ENCODE measurements around the gene GNG2. TPM values are rescaled to one million over a fixed set of nuclear protein-coding genes. Genes with fewer than 3 reads are reported as not detected.

Gene GNG2
- total and polyA plus RNA-seq, 10 of the 15 experiments (the other 5 are each of a cell fraction or from before 2014, with no cell fraction given), result 31.6 to 114 (median 66.4) TPM

GRCh38 chr14:51879170-51879569 is 18.8 kb downstream of the GNG2 start:
- Histone ChIP-seq H2AFZ (ENCODE audit: control insufficient read depth, low read depth, low read length) (no peak overlapping the region), H3K4me3 (no peak overlapping the region), H3K9ac (ENCODE audit: control insufficient read depth, insufficient read depth, low read length) (no peak overlapping the region), H3K27ac (ENCODE audit: control insufficient read depth, insufficient read depth) (peak overlapping the region; percentile 57), H3K79me2 (ENCODE audit: control insufficient read depth, insufficient read depth, low read length) (peaks cover 43% of the 10 kb centered on the region), H3K9me3 (replicated peaks; ENCODE audit: control insufficient read depth, insufficient read depth, low read length) (peaks cover 4% of the 10 kb centered on the region; the same call in 2 of the 3 replicates), H3K4me2 (ENCODE audit: control insufficient read depth, insufficient read depth) (peak overlapping the region; percentile 25), H4K20me1 (ENCODE audit: control insufficient read depth, insufficient read depth) (no peaks in the 10 kb centered on the region), H3K36me3 (ENCODE audit: control insufficient read depth in 2 of 2, insufficient read depth in 2 of 2, low read length in 1 of 2) (no peaks in the 10 kb centered on the region; a peak in 2 of 4 replicates), H3K27me3 (replicated peaks in 1 of 2; ENCODE audit: control insufficient read depth in 2 of 2, insufficient read depth in 2 of 2, low read length in 1 of 2) (no peaks in the 10 kb centered on the region), H3K4me1 (ENCODE audit: control insufficient read depth, insufficient read depth, low read length) (peaks cover 35% of the 10 kb centered on the region)
- 0% methylated on average over 1 of the region's 1 CpG for WGBS (ENCODE audit: insufficient coverage, insufficient replicate concordance, low lambda C conversion rate, missing lambda C conversion rate)
- SMC1A ChIA-PET (ENCODE audit: uncharacterized antibody, unreplicated experiment), result interaction anchor here (0.7 to 12.2 kb wide), 5 partner anchors 11 to 89 kb away, joined by 4 to 254 read pairs (median 5); partner anchors contain the start of gene GNG2
- in situ Hi-C loops (cut with MboI), result no loop called here
- ATAC-seq (peak; percentile 62), FAIRE-seq (no peak), DNase-seq (ENCODE audit: low read depth, low spot score) (no peak)
- POLR2A ChIA-PET, result interaction anchor here (0.7 to 0.9 kb wide), 2 partner anchors 10 to 32 kb away, joined by 3 to 4 read pairs; no protein-coding TSS in a partner anchor
- TSS peak; percentile 9 for BruUV-seq (replicated peaks)
- peak; percentile 63 for TF ChIP-seq MEF2B (IDR thresholded peaks at IDR 0.05; ENCODE audit: partially characterized antibody, poor library complexity, severe bottlenecking)
- TF ChIP-seq FOXK2 (IDR thresholded peaks at IDR 0.05), result no peak
- 0 out of 2 replicates have a peak, but pooled peaks have one; percentile 41 for TF ChIP-seq SMARCA5 (IDR thresholded peaks at IDR 0.05)
- no peak for TF ChIP-seq NR2F1 (conservative IDR thresholded peaks at IDR 0.05)
- peak; percentile 57; the same call in 1 of the 2 replicates for TF ChIP-seq RUNX3 (IDR thresholded peaks at IDR 0.05; ENCODE audit: low read length)
- peak; percentile 41 to 44; a peak in 2 of 4 replicates for TF ChIP-seq EP300 (IDR thresholded peaks at IDR 0.05; ENCODE audit: borderline replicate concordance in 1 of 2, control insufficient read depth in 1 of 2, low read depth in 2 of 2, low read length in 2 of 2)
- peak; percentile 90 for TF ChIP-seq ATF7 (IDR thresholded peaks at IDR 0.05; ENCODE audit: low read depth)
- TF ChIP-seq JUNB (IDR thresholded peaks at IDR 0.05), result no peak
- peak; percentile 85; the same call in 1 of the 2 replicates for TF ChIP-seq ZNF217 (IDR thresholded peaks at IDR 0.05)
- TF ChIP-seq NFIC (IDR thresholded peaks at IDR 0.05; ENCODE audit: low read depth, low read length), result peak; percentile 71; the same call in 1 of the 2 replicates
- TF ChIP-seq SKIL (IDR thresholded peaks at IDR 0.05; ENCODE audit: low read depth, poor library complexity, severe bottlenecking), result peak; percentile 10
- no peak for TF ChIP-seq CBX3 (IDR thresholded peaks at IDR 0.05; ENCODE audit: borderline replicate concordance, low read depth)
- TF ChIP-seq MTA2 (IDR thresholded peaks at IDR 0.05; ENCODE audit: low read depth), result peak; percentile 41; the same call in 1 of the 2 replicates
- peak; percentile 30; the same call in 1 of the 2 replicates for TF ChIP-seq IKZF1 (conservative IDR thresholded peaks at IDR 0.05)
- TF ChIP-seq IKZF2 (IDR thresholded peaks at IDR 0.05), result peak; percentile 38 to 42; a peak in 2 of 4 replicates
- no peak for TF ChIP-seq ZNF622 (IDR thresholded peaks at IDR 0.05)
- TF ChIP-seq RELB (IDR thresholded peaks at IDR 0.05; ENCODE audit: low read depth), result peak; percentile 54
- TF ChIP-seq MEF2A (IDR thresholded peaks at IDR 0.05; ENCODE audit: insufficient read depth, low read depth, low read length), result peak; percentile 49; the same call in 1 of the 2 replicates
- TF ChIP-seq ATF2 (IDR thresholded peaks at IDR 0.05; ENCODE audit: low read length), result peak; percentile 43; the same call in 1 of the 2 replicates
- no peak for TF ChIP-seq HDAC2 (IDR thresholded peaks at IDR 0.05)
- intact Hi-C loops (cut with micrococcal nuclease; ENCODE audit: unreplicated experiment), result no loop called here
- RAD21 ChIA-PET (ENCODE audit: unreplicated experiment), result interaction anchor here (0.9 to 12.0 kb wide), 2 partner anchors 11 to 32 kb away, joined by 3 to 197 read pairs; partner anchors contain the start of gene GNG2
- CTCF ChIA-PET, result interaction anchor here (0.6 to 1.0 kb wide), 3 partner anchors 10 to 100 kb away, joined by 3 read pairs; no protein-coding TSS in a partner anchor
